HepG2 (cell line): ENCODE data around the gene KIAA1549. TPM values are rescaled to one million over a fixed set of nuclear protein-coding genes. Genes with fewer than 3 reads are reported as not detected.

Experiments
- ATAC-seq: fragments of 200-7000 bp; cut with Tn5 transposase; 3 replicates; pipeline ENCODE4 v1.9.1; 2020; ENCODE audit warnings: mild to moderate bottlenecking, moderate library complexity
- BruUV-seq: library from RNA; stranded (reverse); fragments of 400-500 nt; replicated peaks from 2 replicates; lab custom pipeline; 2021; lab: Mats Ljungman, UMichigan
- CTCF ChIA-PET: fragments of 300-600 bp; formaldehyde crosslinking; extraction: SDS; loops from one replicate; lab custom pipeline; 2021; ENCODE audit warnings: low total read pairs, inconsistent platforms, low intra/inter-chr PET ratio; lab: Yijun Ruan, JAX
- POLR2A ChIA-PET: fragments of 350-600 bp; sonication (Branson Sonifier 250); formaldehyde crosslinking; loops from one replicate; lab custom pipeline; 2020; ENCODE audit warnings: antibody characterized with exemption, inconsistent platforms; lab: Yijun Ruan, JAX
- DNase-seq: peaks from one replicate; pipeline ENCODE4 v3.0.0-alpha.2; 2015; ENCODE audit warnings: low spot score
- FAIRE-seq: peaks from 3 replicates; lab custom pipeline; 2011; peaks lifted over from hg19 to GRCh38; lab: Jason Lieb, UNC
- H2AFZ ChIP-seq: one replicate; pipeline ENCODE4 v1.6.1; 2011; ENCODE audit warnings: low read length, inconsistent platforms
- H3K27ac ChIP-seq: fragments of 300-600 bp; 3 replicates; pipeline ENCODE4 v1.8.0; 2011; ENCODE audit warnings: mixed run types, mild to moderate bottlenecking, mixed read lengths, low read length, inconsistent platforms; ENCODE audit not compliant: insufficient read depth; ENCODE audit errors: extremely low read length
- H3K27me3 ChIP-seq, 2 experiments: fragments of 200-600 bp in 1 of 2; 2 replicates in 1 of 2; 3 replicates in 1 of 2; pipeline versions ENCODE4 v1.6.0 to v1.8.0; 2011; ENCODE audit warnings: low read length in 2 of 2, mild to moderate bottlenecking in 2 of 2, moderate library complexity in 2 of 2, inconsistent platforms in 1 of 2; ENCODE audit not compliant: insufficient read depth in 2 of 2, control insufficient read depth in 1 of 2
- H3K36me3 ChIP-seq, 2 experiments: fragments of 200-600 bp in 1 of 2; replicated peaks in 1 of 2; 2 replicates in 1 of 2; 3 replicates in 1 of 2; pipeline versions ENCODE4 v1.5.1 to v1.8.0; 2011; ENCODE audit warnings: low read length in 2 of 2, inconsistent platforms in 1 of 2; ENCODE audit not compliant: insufficient read depth in 2 of 2, control insufficient read depth in 1 of 2
- H3K4me1 ChIP-seq: 2 replicates; pipeline ENCODE4 v1.5.1; 2012; ENCODE audit warnings: low read length, inconsistent platforms; ENCODE audit not compliant: insufficient read depth
- H3K4me2 ChIP-seq: 2 replicates; pipeline ENCODE4 v1.6.0; 2011; ENCODE audit warnings: low read depth, low read length, inconsistent platforms
- H3K4me3 ChIP-seq, 3 experiments: fragments of 200-600 bp in 1 of 3; sonication (generic), shearing (Covaris generic) in 1 of 3; replicated peaks in 1 of 3; 2 replicates each; pipeline ENCODE4 v1.5.1; 2011 to 2016; ENCODE audit warnings: low read length in 3 of 3, inconsistent platforms in 2 of 3, low read depth in 2 of 3, mild to moderate bottlenecking in 2 of 3, control low read depth in 1 of 3, mixed read lengths in 1 of 3; ENCODE audit not compliant: insufficient read depth in 1 of 3
- H3K79me2 ChIP-seq: one replicate; pipeline ENCODE4 v1.6.1; 2011; ENCODE audit warnings: low read length, inconsistent platforms; ENCODE audit not compliant: insufficient read depth
- H3K9ac ChIP-seq: 2 replicates; pipeline ENCODE4 v1.6.0; 2011; ENCODE audit warnings: mild to moderate bottlenecking, low read depth, low read length, inconsistent platforms; ENCODE audit not compliant: insufficient read depth
- H3K9me3 ChIP-seq: 2 replicates; pipeline ENCODE4 v1.5.1; 2012; ENCODE audit warnings: mild to moderate bottlenecking, low read length
- H4K20me1 ChIP-seq: 2 replicates; pipeline ENCODE4 v1.6.0; 2011; ENCODE audit warnings: inconsistent platforms, mild to moderate bottlenecking, low read length, moderate library complexity; ENCODE audit not compliant: insufficient read depth
- AHR ChIP-seq: IDR thresholded peaks from 2 replicates; pipeline ENCODE4 v1.6.1; 2018; ENCODE audit warnings: missing genetic modification reagents, missing compliant biosample characterization
- CENPX ChIP-seq: sonication (generic); formaldehyde crosslinking; IDR thresholded peaks from 2 replicates; pipeline ENCODE4 v1.9.0; 2021; ENCODE audit warnings: mild to moderate bottlenecking, missing genetic modification reagents, moderate library complexity
- FLYWCH1 ChIP-seq: sonication (generic); formaldehyde crosslinking; IDR thresholded peaks from 2 replicates; pipeline ENCODE4 v1.8.1; 2023; ENCODE audit warnings: mild to moderate bottlenecking, missing genetic modification reagents
- NFIB ChIP-seq: sonication (generic); formaldehyde crosslinking; IDR thresholded peaks from 2 replicates; pipeline ENCODE4 v1.9.0; 2021; ENCODE audit warnings: missing genetic modification reagents, mild to moderate bottlenecking, borderline replicate concordance
- NR3C1 ChIP-seq: sonication (generic); formaldehyde crosslinking; IDR thresholded peaks from 2 replicates; pipeline ENCODE4 v1.4.0; 2020; ENCODE audit warnings: missing genetic modification reagents
- TEAD3 ChIP-seq: optimal IDR thresholded peaks from 2 replicates; pipeline ENCODE3; 2016; ENCODE audit warnings: borderline replicate concordance
- ZNF234 ChIP-seq: sonication (generic); formaldehyde crosslinking; conservative IDR thresholded peaks from 2 replicates; pipeline ENCODE4 v1.5.1; 2020; ENCODE audit warnings: mild to moderate bottlenecking, missing genetic modification reagents
- ZNF260 ChIP-seq: sonication (generic); formaldehyde crosslinking; IDR thresholded peaks from 2 replicates; pipeline ENCODE4 v1.4.0; 2020; ENCODE audit warnings: missing genetic modification reagents, low read depth, mild to moderate bottlenecking, borderline replicate concordance
- ZNF672 ChIP-seq: sonication (generic); formaldehyde crosslinking; IDR thresholded peaks from 2 replicates; pipeline ENCODE4 v1.8.1; 2022; ENCODE audit warnings: missing genetic modification reagents
- ZNF674 ChIP-seq: sonication (generic); formaldehyde crosslinking; IDR thresholded peaks from 2 replicates; pipeline ENCODE4 v1.5.0; 2020; ENCODE audit warnings: low read depth, mild to moderate bottlenecking, missing genetic modification reagents
- WGBS: methylation state at CpG from one replicate; pipeline ENCODE4 v1.1.6; 2017; ENCODE audit warnings: low lambda C conversion rate; 5-methylcytosine and 5-hydroxymethylcytosine counted together
- in situ Hi-C: cut with HindIII; loops from 2 replicates; pipeline ENCODE4 v1.10.0; 2017; ENCODE audit warnings: low pct_unique_long_range_greater_than_20kb; ENCODE audit not compliant: extremely low pct_ligation_motif_present
- intact Hi-C: fragments of 100-400 bp; cut with micrococcal nuclease; formaldehyde crosslinking; loops from one replicate; pipeline ENCODE4 v1.10.0; 2022; ENCODE audit not compliant: unreplicated experiment
- polyA plus RNA-seq, 8 experiments: library from polyadenylated mRNA; depleted of rRNA in 3 of 8; stranded (reverse) in 7 of 8; unstranded in 1 of 8; fragments of >200 nt; fragmentation: Illumina TruSeq in 4 of 8; extraction: Trizol in 4 of 8; gene quantifications; 2 replicates each; pipeline versions ENCODE4 v1.2.1 to v1.2.3, GENCODE V29; 2011 to 2016; ENCODE audit warnings: low read depth in 4 of 8, missing spikeins in 1 of 8, mixed read lengths in 1 of 8; ENCODE audit not compliant: insufficient read depth in 1 of 8
- total RNA-seq, 5 experiments: library from RNA; depleted of rRNA; stranded (reverse); fragments of >200 nt; fragmentation: Illumina TruSeq; extraction: Trizol; gene quantifications; 2 replicates each; pipeline ENCODE4 v1.2.3, GENCODE V29; 2016; ENCODE audit warnings: low read depth in 1 of 5
- TF ChIP-seq, protein P1 (sequence below): sonication (generic); formaldehyde crosslinking; IDR thresholded peaks from 2 replicates; pipeline ENCODE4 v1.5.1; 2020; ENCODE audit warnings: mild to moderate bottlenecking, missing genetic modification reagents, borderline replicate concordance

KIAA1549 gene
- total and polyA plus RNA-seq, 2 of the 13 experiments (the other 11 are each of a cell fraction or from before 2014, with no cell fraction given): 1.1 to 1.8 TPM

DNA sequence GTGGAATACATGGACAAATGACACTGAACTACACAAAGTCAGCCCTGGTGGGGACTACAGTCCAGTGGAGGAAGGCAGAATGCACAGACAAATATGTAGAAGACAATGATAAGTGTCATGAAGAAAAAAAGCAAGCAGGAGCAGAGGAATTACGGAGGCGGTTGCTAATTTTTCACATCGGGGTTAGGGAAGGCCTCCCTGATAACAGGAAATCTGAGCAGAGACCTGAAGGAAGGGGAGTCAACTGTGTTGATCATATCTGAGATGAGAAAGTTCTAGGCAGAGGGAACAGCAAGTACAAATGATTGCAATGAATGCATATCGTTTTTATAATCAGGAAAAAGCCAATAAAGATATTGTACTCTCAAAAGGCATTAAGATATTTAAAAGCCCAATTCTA lies 14.0 kb downstream of the KIAA1549 start:
- no peak for ATAC-seq
- 67% methylated on average over 4 of the region's 4 CpGs for WGBS
- Histone ChIP-seq H4K20me1 (no peaks in the 10 kb centered on the region), H3K36me3 (no peaks in the 10 kb centered on the region), H3K27ac (no peak overlapping the region), H2AFZ (no peak overlapping the region), H3K9ac (no peak overlapping the region), H3K27me3 (no peaks in the 10 kb centered on the region), H3K4me3 (no peak overlapping the region), H3K4me1 (peaks cover 8% of the 10 kb centered on the region), H3K4me2 (no peak overlapping the region), H3K79me2 (no peaks in the 10 kb centered on the region), H3K9me3 (no peaks in the 10 kb centered on the region)
- intact Hi-C loops (no loop called here), in situ Hi-C loops (no loop called here)
- TF ChIP-seq TEAD3: no peak
- TF ChIP-seq ZNF674 (CRISPR knock-in tag): no peak
- TF ChIP-seq AHR: no peak
- TF ChIP-seq ZNF260 (CRISPR knock-in tag): no peak
- TF ChIP-seq ZNF672 (CRISPR knock-in tag): no peak
- no peak for TF ChIP-seq NFIB (CRISPR knock-in tag)
- no peak for TF ChIP-seq NR3C1 (CRISPR knock-in tag)
- no peak for TF ChIP-seq CENPX (CRISPR knock-in tag)
- ChIA-PET CTCF (no interaction called here), POLR2A (no interaction called here)
- no peak for FAIRE-seq
- no peak for DNase-seq
- BruUV-seq: no TSS peak

DNA sequence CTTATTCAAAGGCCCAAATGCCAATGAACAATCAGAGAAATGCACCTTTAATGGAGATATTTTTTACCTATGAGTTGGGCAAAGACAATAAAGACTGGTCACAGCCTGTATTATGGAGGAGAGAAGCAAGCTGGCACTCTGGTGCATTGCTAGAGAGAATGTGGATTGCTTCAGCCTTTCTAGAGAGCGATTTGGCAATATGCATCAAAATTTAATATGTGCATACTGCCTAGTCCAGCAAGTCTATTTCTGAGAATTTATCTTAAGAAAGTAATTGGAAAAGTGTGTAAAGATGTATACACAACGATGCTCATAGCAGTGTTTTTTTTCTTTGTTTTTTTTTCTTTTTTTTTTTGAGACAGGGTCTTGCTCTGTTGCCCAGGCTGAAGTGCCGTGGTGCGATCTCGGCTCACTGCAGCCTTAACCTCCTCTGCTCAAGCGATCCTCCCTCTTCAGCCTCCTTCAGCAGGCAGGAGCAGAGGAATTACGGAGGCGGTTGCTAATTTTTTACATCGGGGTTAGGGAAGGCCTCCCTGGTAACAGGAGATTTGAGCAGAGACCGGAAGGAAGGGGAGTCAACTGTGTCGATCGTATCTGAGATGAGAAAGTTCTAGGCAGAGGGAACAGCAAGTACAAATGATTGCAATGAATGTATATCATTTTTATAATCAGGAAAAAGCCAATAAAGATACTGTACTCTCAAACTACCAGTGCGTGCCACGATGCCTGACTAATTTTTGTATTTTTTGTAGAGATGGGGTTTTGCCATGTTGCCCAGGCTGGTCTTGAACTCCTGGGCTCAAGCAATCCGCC lies 16.4 kb downstream of the KIAA1549 start:
- CTCF ChIA-PET: no interaction called here
- no peak overlapping the region for H3K4me2 ChIP-seq
- FAIRE-seq: no peak
- no peak for TF ChIP-seq FLYWCH1 (CRISPR knock-in tag)
- TF ChIP-seq ZNF234: no peak
- TF ChIP-seq, protein P1, sequence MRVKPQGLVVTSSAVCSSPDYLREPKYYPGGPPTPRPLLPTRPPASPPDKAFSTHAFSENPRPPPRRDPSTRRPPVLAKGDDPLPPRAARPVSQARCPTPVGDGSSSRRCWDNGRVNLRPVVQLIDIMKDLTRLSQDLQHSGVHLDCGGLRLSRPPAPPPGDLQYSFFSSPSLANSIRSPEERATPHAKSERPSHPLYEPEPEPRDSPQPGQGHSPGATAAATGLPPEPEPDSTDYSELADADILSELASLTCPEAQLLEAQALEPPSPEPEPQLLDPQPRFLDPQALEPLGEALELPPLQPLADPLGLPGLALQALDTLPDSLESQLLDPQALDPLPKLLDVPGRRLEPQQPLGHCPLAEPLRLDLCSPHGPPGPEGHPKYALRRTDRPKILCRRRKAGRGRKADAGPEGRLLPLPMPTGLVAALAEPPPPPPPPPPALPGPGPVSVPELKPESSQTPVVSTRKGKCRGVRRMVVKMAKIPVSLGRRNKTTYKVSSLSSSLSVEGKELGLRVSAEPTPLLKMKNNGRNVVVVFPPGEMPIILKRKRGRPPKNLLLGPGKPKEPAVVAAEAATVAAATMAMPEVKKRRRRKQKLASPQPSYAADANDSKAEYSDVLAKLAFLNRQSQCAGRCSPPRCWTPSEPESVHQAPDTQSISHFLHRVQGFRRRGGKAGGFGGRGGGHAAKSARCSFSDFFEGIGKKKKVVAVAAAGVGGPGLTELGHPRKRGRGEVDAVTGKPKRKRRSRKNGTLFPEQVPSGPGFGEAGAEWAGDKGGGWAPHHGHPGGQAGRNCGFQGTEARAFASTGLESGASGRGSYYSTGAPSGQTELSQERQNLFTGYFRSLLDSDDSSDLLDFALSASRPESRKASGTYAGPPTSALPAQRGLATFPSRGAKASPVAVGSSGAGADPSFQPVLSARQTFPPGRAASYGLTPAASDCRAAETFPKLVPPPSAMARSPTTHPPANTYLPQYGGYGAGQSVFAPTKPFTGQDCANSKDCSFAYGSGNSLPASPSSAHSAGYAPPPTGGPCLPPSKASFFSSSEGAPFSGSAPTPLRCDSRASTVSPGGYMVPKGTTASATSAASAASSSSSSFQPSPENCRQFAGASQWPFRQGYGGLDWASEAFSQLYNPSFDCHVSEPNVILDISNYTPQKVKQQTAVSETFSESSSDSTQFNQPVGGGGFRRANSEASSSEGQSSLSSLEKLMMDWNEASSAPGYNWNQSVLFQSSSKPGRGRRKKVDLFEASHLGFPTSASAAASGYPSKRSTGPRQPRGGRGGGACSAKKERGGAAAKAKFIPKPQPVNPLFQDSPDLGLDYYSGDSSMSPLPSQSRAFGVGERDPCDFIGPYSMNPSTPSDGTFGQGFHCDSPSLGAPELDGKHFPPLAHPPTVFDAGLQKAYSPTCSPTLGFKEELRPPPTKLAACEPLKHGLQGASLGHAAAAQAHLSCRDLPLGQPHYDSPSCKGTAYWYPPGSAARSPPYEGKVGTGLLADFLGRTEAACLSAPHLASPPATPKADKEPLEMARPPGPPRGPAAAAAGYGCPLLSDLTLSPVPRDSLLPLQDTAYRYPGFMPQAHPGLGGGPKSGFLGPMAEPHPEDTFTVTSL (CRISPR knock-in tag): no peak

More for the DNA sequence above, 16.4 kb downstream of the KIAA1549 start:
- Histone ChIP-seq H2AFZ (no peak overlapping the region), H3K9ac (no peak overlapping the region), H3K36me3 (no peaks in the 10 kb centered on the region), H3K4me3 (no peak overlapping the region), H4K20me1 (no peaks in the 10 kb centered on the region), H3K9me3 (no peaks in the 10 kb centered on the region), H3K79me2 (no peaks in the 10 kb centered on the region), H3K27me3 (no peaks in the 10 kb centered on the region), H3K27ac (no peak overlapping the region), H3K4me1 (peaks cover 8% of the 10 kb centered on the region)
- WGBS: 93% methylated on average over 15 of the region's 15 CpGs
- in situ Hi-C loops (no loop called here), intact Hi-C loops (no loop called here)
- ATAC-seq (no peak), DNase-seq (no peak)
- POLR2A ChIA-PET: no interaction called here
- no TSS peak for BruUV-seq
